ENCODE measurements around the gene IDH3A. TPM values are rescaled to one million over a fixed set of nuclear protein-coding genes. Genes with fewer than 3 reads are reported as not detected.

IDH3A gene
- polyA plus RNA-seq, 2 of the 4 experiments (the other 2 are of a cell fraction), result 85.6 to 149 TPM

DNA sequence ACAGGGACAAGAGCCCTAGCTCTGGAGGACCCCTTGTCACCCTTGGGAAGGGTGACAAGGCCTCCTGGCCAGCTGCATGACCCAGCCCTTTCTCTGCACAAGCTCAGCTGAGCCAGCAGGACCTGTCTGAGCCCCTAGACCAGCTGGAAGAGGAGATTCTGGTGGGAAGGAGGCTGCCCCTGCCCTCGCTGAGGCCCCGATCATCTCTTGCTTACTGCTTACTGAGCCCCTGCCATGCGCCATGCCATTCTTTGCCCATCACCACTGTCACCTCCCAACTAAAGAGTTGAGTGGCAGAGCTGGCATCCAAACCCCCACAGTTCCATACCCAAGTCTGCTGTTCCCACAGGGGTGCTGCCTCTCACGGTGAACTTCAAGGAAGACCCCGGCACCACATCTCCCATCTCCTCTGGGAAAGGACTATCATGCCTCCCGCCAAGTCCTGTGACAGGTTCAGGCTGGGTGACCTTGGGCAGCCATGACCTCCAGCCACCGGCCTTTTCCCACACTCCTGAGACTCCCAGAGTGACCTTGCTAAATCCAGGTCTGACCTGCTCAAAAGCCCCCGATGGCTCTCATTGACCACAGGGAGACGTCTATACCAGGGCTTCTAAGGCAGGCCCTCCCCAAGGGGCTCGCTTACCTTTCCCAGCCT lies 51.2 kb downstream of the IDH3A start:
- CTCF ChIA-PET, result interaction anchor here (2.0 to 16.2 kb wide), 4 partner anchors 22 to 234 kb away, joined by 6 to 184 read pairs (median 15); no protein-coding TSS in a partner anchor
- POLR2A ChIA-PET, result no interaction called here
- no peak for FAIRE-seq
- DNase-seq (ENCODE audit: low read depth in 1 of 2, low spot score in 1 of 2), result no peak
- no peak overlapping the region for H3K4me2 ChIP-seq
- H3K9me3 ChIP-seq, result no peaks in the 10 kb centered on the region
- no peak overlapping the region for H3K27ac ChIP-seq
- no peak overlapping the region for H3K4me3 ChIP-seq
- no peak for TF ChIP-seq SMC3 (IDR thresholded peaks at IDR 0.05)
- no peak for TF ChIP-seq MAFK (IDR thresholded peaks at IDR 0.05; ENCODE audit: partially characterized antibody)
- no peak for TF ChIP-seq CBX2 (IDR thresholded peaks at IDR 0.05; ENCODE audit: borderline replicate concordance, low read depth)
- TF ChIP-seq POLR2A (IDR thresholded peaks at IDR 0.05; ENCODE audit: low read length), result no peak
- no peak for ATAC-seq
- no peaks in the 10 kb centered on the region for H3K4me1 ChIP-seq
- 79% methylated on average over 10 of the region's 10 CpGs for WGBS (ENCODE audit: missing lambda C conversion rate)

DNA sequence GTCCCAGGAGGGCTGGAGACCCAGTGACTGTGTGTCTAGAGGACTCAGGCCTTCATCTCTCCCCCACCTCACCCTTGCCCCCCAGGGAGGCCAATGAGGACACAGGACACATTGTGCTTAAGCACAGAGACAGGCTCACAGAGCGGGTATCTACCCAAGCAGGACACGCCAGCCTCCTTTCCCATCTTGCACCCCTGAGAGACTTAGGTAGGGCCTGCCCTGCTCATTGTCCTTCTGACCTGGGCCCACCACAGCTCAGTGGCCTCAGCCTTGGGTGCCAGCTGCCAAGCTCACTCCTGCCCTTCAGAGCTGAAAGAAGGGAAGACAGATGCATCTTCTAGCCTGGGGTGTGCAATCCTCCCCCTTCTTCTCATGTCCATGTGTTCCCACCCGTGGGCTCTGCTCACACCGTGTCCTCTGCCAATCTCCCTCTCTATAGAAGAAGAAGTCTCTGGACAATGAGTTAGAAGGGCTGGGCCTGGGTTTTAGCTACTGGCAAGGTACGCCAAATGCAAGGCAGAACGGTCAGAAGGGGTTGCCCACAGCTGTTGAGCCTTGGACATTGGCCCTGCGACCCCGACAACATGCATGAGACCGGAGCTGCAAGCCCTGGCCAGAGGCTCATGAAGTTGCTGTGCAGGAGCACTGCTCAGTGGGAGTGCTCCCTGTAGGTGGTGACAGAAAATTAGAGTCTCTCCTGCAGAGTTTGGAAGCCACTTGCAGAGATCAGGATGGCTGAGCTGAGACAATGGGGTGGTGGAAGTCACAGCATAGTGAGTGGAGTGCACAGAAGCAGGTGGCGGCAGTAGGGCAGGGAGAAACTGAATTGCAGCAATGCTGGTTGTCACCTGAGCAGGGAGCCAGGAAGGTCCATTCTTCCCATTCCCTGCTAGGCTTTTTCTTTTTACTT lies 52.4 kb downstream of the IDH3A start:
- 58% methylated on average over 8 of the region's 10 CpGs for WGBS (ENCODE audit: missing lambda C conversion rate)
- ATAC-seq (no peak), FAIRE-seq (no peak), DNase-seq (ENCODE audit: low read depth in 1 of 2, low spot score in 1 of 2) (no peak)
- Histone ChIP-seq H3K9me3 (no peaks in the 10 kb centered on the region), H3K4me1 (no peaks in the 10 kb centered on the region), H3K27ac (no peak overlapping the region), H3K4me3 (no peak overlapping the region), H3K4me2 (no peak overlapping the region)
- no peak for TF ChIP-seq HOXB13 (CRISPR knock-in tag; IDR thresholded peaks at IDR 0.05; ENCODE audit: low read depth)
- TF ChIP-seq GATA3 (IDR thresholded peaks at IDR 0.05; ENCODE audit: borderline replicate concordance), result no peak
- no peak for TF ChIP-seq RARB (CRISPR knock-in tag; IDR thresholded peaks at IDR 0.05)
- no peak for TF ChIP-seq JUNB (IDR thresholded peaks at IDR 0.05)
- TF ChIP-seq FOSL2 (IDR thresholded peaks at IDR 0.05), result no peak
- TF ChIP-seq FOSL2 (CRISPR knock-in tag; IDR thresholded peaks at IDR 0.05), result no peak
- TF ChIP-seq RAD21 (conservative IDR thresholded peaks at IDR 0.05 in 1 of 2, IDR thresholded peaks at IDR 0.05 in 1 of 2), result no peak
- TF ChIP-seq POLR2A (IDR thresholded peaks at IDR 0.05; ENCODE audit: low read length), result no peak
- TF ChIP-seq MAZ (IDR thresholded peaks at IDR 0.05; ENCODE audit: borderline replicate concordance, low read depth, low read length), result no peak
- no peak for TF ChIP-seq HDAC2 (IDR thresholded peaks at IDR 0.05)
- TF ChIP-seq HOXB5 (CRISPR knock-in tag; IDR thresholded peaks at IDR 0.05), result no peak
- TF ChIP-seq HEYL (CRISPR knock-in tag; IDR thresholded peaks at IDR 0.05), result no peak
- no peak for TF ChIP-seq RNF2 (IDR thresholded peaks at IDR 0.05; ENCODE audit: borderline replicate concordance, low read depth)
- no peak for TF ChIP-seq ZFP36 (IDR thresholded peaks at IDR 0.05; ENCODE audit: borderline replicate concordance, partially characterized antibody)
- TF ChIP-seq, protein P1, sequence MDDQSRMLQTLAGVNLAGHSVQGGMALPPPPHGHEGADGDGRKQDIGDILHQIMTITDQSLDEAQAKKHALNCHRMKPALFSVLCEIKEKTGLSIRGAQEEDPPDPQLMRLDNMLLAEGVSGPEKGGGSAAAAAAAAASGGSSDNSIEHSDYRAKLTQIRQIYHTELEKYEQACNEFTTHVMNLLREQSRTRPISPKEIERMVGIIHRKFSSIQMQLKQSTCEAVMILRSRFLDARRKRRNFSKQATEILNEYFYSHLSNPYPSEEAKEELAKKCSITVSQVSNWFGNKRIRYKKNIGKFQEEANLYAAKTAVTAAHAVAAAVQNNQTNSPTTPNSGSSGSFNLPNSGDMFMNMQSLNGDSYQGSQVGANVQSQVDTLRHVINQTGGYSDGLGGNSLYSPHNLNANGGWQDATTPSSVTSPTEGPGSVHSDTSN (IDR thresholded peaks at IDR 0.05), result no peak
- no peak for TF ChIP-seq BHLHE40 (IDR thresholded peaks at IDR 0.05; ENCODE audit: low read depth, low read length)
- TF ChIP-seq EHMT2 (IDR thresholded peaks at IDR 0.05; ENCODE audit: low read depth), result no peak
- TF ChIP-seq CHD4 (IDR thresholded peaks at IDR 0.05; ENCODE audit: borderline replicate concordance), result no peak
- TF ChIP-seq NFE2L2 (conservative IDR thresholded peaks at IDR 0.05; ENCODE audit: low read length), result no peak
- CTCF ChIA-PET, result interaction anchor here (1.0 to 16.2 kb wide), 12 partner anchors 8 to 243 kb away, joined by 3 to 184 read pairs (median 4); partner anchors contain the start of gene SKIC8
- POLR2A ChIA-PET, result no interaction called here
